HG03354 (cell line): ENCODE results near the gene PDE3B.
"Not testable (repeated sequence)": the region's sequence is repeated elsewhere in the genome, so short reads cannot be mapped to it uniquely, and the experiment has no call there.

Experiments
- ATAC-seq: cut with Tn5 transposase; IDR thresholded peaks from one replicate; pipeline ENCODE4 v1.9.1; 2021; ENCODE audit warnings: mild to moderate bottlenecking; ENCODE audit not compliant: unreplicated experiment, poor library complexity, severe bottlenecking

The PDE3B gene

DNA sequence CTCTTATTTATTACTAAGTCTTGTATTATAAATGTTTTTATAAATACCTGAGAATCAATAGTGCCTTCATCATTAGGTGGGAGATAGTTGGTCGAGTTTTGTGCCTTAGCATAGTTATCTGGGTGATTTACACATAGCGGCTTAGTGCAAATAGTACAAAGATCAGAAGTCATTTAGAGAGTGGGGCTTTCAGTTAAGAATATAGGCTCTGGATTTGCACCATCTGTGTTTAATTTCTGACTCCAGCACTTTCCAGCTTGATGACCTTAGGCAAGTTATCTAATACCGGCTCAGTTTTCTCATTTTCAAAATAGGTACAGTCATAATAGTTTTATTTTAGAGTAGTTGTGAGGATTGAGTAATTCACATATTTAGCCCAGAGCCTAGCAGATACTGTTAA lies 26.4 kb downstream of the PDE3B start:
- ATAC-seq: no peak

DNA sequence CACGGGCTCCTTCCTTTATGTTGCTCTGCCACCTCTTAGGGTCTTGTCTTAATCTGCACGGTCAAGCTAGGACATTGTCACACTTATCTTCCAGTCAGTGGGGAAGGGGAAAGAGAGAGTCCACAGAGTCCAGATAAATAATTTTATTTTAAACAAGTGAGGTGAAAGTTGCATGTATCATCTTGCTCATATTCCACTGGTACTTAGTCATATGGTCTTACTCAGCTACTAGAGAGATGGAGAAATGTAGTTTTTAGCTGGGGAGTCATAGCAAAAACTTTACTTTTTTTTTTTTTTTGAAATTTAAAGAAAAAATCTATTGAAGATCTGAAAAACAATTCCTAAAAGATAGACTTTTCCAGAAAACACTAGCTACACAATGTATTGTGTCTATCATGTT lies 29.0 kb downstream of the PDE3B start:
- no peak for ATAC-seq

DNA sequence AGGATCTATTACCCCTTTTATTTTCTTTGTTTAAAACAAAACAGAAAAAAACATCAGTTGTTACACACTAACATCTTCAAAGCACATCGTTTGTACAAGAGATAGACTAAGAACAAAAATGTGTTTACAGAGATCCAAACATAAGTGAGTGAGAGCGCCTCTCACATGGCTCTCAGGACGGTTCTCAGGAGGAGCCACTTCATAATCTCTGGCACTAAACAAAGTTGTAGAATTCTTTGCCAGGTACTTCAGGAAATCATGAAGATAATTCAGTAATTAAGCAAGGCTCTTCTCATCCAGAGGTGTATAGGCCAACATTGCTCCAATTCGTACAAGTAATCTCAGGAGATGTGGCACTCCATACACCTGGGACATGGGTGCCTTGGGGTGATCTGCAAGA lies 29.8 kb downstream of the PDE3B start:
- no peak for ATAC-seq

DNA sequence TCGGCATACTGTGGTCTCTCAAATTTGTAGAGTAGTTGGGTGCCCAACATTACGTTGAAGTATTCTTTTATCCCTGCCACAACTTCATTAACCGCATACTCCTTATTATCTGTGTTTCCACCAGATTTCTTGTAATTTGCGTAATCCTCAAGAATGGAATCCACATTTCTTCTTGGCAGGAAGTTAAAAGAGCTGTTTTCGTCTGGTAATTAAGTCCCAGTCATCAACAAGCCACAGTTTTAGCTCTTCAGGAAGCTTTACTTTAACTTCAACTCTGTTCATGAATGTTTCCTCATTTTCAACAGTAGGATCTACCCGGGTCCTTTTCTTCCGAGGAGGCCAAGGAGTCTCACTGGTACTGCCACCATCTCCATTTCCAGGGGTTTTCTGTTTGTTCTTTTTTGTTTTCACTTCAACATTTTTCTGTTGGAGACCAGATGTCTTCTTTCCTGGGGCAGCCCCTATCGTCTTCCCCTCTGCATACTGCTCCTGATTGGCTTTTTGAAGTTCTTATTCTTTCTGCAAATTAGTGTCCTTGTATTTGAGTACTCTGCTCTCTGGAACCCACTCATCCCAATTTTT lies 30.3 kb downstream of the PDE3B start:
- ATAC-seq: no peak

DNA sequence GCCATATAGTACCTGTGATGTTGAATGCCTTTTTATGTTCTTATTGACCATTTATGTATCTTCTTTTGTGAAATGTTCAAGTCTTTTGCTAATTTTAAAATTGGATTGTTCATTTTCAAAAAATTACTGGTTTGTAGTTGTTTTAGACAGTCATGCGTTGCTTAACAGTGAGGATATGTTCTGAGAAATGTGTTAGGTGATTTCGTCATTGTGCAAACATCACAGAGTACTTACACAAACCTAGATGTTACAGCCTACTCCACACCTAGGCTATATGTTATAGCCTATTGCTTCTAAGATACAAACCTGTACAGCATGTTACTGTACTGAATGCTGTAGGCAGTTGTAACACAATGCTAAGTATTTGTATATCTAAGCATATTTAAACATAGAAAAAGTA lies 32.5 kb downstream of the PDE3B start:
- ATAC-seq: no peak

DNA sequence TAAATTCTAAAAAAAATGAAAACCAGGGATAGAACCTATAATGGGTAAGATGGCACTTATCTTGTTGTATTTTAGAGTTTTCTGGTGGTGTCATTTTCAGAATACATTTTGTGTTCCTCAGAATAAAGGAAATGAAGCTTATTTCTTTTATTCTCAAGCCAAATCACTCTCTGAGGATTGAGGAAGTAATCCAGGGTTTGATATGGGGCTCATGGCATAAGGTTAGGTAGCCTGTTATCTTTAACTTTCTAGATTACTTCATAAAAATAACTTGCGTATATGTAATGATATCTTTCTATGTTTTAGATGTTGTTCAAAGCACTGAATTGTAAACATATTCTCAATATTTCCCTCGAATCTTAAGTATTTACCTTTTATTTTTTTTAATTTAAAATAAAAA lies 33.5 kb downstream of the PDE3B start:
- no peak for ATAC-seq

DNA sequence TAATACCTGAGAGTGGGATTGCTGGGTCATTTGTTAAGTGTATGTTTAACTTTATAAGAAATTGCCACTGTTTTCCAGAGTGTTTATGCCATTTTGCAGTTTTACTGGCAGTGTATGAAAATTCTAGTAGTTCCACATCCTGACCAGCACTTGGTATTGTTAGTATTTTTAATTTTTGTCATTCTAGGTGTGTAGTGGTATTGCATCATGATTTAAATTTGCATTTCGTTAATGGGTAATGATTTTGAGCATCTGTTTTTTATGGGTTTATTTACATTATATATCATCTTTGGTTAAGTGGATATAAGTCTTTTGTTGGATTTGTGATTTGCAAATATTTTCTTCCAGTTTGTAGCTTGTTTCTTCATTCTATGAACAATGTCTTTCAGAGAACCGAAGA lies 34.7 kb downstream of the PDE3B start:
- no peak for ATAC-seq

DNA sequence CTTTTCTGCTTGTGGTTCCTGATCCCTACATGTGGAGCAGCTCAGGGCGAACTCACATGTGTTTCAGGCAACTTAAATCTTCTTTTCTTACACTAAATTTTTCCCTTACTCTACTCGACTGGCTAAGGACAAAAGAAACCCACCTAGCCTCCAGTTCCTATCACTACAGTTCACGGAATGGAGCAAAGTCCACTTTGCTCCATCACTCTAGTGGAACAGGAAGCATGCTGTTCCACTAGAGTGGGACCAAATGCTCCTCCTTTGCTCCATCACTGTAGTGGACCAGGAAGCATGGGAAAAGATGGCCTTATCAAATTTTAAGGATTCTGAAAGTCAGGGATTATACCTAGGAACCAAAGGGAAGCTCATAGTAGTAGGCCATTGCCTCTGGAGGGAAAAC lies 36.1 kb downstream of the PDE3B start:
- ATAC-seq: no peak

DNA sequence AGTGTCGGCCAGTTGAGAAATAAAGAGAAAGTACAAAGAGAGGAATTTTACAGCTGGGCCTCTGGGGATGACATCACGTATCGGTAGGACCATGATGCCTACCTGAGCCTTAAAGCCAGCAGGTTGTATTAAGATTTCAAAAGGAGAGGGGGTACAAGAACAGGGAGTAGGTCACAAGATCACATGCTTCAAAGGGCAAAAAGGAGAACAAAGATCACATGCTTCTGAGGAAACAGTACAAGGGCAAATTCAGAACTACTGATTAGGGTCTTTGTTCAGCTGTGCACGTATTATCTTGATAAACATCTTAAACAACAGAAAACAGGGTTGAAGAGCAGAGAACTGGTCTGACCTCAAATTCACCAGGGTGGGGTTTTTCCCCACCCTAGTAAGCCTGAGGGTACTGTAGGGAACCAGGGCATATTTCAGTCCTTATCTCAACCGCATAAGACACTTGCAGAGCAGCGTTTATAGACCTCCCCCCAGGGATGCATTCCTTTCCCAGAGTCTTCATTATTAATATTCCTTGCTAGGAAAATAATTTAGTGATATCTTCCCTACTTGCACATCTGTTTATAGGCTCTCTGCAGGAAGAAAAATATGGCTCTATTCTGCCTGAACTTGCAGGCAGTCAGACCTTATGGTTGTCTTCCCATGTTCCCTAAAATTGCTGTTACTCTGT lies 40.8 kb downstream of the PDE3B start:
- ATAC-seq: not testable (repeated sequence)

DNA sequence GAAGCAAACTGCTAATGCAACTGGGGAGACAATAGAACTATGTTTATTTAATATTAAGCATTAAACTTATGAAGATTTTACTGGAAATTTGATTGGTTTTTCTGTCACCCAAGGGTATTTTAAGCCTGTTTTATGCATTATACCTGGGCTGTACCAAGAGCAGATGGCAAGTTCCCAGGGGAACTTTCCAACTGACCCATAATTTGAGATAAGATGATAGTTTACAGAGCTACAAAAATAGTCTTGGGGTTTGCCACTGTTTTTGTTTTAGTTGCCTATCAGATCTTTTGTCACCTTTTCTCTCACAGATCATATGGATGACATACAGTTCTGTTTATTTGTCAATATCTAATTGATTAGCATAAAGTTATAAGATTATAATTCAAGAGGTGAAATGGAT lies 43.9 kb downstream of the PDE3B start:
- no peak for ATAC-seq

DNA sequence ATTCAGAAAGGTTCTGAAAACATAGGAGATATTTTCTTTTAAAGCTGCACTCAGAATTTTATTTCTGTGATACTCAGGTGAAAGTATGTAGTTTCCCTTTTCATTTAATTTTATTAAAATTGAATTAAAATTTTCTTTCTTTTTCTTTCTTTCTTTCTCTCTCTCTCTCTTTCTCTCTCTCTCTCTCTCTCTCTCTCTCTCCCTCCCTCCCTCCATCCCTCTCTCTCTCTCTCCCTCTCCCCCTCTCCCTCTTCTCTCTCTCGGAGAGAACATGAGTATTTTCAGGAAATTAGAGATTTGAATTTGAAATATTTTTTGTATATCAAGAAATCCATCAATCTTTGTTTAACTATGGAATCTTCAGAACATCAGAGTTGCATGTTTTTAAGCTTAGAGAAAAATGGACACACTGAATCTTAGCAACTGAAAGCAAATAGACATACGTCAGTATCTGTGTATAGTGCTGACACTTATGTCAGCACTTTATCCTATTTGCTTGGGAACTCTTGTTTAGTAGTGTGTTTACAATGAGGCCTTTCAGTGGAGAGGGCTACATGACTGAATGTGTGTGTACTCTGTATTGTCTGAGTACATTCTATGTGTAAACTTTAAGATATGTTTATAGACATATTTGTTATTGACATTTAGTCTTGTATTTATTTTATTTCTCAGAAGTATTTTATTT lies 44.5 kb downstream of the PDE3B start:
- ATAC-seq: no peak

DNA sequence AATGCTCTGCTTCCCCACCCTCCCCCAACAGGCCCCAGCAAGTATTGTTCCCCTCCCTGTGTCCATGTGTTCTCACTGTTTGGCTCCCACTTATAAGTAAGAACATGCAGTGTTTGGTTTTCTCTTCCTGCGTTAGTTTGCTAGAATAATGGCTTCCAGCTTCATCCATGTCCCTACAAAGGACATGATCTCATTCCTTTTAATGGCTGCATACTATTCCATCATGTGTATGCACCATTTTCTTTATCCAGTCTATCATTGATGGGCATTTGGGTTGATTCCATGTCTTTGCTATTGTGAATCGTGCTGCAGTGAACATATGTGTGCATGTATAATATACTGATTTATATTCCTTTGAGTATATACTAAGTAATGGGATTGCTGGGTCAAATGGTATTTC lies 52.1 kb downstream of the PDE3B start:
- not testable (repeated sequence) for ATAC-seq

DNA sequence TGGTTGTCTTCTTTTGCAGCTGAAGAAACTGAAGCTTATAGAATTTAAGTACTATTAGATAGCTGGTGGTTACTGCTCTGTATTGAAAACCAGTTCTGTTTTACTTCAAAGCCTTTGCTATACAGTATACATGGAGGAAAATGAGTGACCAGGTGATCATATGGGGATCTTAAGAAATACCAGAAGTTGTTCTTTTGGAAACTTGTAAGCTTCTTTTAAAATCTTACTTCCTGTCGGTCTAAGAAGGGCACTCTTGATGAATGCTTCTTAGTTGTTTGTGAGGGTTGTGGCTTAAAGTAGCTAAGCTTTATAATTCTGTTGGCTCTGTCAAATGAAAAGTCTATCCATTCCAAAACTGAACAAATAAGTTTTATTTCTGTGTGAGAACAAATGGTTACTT lies 55.2 kb downstream of the PDE3B start:
- no peak for ATAC-seq

DNA sequence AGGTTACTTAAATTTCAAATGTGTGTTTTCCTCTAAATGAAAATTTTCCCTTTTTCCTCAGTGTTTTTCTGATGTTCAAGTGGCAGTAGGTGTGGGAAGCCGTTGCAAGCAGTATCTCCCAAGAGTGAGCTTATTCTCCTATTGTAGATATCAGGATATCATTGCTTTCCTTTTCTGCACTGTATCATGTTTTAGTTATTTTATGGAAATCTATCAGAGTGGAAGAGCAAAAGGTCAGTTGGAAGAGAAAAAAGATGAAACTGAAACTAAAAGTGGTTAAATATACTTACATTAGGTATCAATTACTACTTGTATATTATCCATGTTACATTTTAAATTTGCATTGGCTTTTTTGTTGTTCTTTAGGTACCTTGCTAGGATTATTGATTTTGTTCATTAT lies 57.0 kb downstream of the PDE3B start:
- no peak for ATAC-seq

DNA sequence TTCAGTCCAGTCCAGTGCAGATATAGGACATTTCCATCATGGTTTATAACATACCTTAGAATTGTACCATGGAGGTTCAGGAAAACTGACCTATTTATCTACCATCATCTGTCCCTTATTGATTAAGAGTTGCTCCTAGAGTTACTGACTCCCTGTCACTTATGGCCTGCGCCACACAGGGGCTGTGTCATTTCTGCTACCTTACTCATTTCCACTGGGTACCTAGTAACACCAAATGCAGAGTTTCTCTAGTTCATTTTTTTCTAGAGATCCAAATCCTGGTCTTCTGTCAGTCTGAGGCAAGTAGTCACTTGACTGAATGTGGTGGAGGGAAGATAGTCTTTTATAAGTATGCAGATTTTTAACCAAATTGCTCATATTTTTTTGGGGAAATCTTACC lies 59.2 kb downstream of the PDE3B start:
- ATAC-seq: no peak

DNA sequence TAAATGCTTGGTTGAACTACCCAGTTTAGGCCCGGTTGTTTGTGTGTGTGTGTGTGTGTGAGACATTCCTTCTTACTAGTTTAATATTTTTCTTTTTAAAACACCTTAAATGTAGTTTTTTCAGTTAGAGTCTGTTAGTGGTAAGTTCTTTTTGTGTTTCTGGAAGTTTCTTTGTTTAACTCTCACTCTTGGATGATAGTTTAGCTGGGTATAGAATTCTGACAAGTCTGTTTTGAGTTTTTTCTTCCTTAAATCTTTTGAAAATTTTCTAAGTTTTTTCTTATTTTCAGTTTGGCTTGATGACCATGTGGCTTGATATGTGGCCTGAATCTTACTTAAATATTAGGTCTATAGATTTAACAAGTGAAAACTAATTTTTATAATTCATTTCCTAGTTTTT lies 60.1 kb downstream of the PDE3B start:
- ATAC-seq: no peak

DNA sequence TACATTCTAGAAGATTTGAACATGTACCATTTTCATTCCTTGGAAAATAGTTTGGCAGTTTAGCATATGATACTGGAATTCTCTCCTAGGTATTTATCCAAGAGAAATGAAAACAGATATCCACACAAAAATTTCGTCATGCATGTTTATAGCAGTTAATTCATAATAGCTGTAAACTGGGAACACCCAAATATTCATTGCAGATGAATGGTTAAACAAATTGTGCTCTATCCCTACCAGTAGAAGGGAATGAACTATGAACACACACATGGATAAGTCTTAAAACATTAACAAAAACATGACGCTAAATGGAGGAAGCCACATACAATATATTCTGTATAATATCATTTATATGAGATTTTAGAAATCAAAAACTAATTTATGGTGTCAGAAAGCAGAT lies 61.5 kb downstream of the PDE3B start:
- ATAC-seq: no peak

DNA sequence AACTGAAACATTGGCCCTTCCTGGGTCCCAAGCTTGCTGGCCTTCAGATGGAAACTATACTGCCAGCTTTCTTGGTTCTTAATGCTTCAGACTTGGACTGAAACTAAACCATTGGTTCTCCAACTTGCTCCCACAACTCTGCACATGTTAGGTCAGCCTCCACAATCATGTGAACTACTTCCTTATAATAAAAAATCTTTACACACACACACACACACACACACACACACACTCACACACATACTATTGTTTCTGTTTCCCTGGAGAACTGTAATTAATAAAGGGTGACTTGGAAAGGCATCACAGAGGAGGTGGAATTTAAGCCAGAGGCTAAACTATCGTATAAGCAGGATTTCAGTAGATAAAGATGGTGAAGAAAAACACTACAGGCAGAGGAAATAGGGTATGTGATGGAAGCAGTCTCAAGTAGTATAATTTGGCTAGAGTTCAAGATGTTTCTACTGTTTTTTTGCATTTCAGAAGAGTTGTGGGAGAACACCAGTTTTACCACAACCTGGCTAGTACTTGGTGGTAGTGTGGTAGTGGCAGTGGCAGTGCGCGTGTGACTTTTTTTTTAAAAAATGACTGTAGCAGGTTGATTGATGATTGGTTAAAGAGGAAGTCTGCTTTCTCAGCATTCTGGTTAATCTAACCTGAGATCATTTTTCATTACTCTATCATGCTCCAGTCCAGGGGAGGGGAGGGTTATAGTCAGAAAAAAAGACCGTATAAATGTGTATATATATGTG lies 70.1 kb downstream of the PDE3B start:
- ATAC-seq: no peak

DNA sequence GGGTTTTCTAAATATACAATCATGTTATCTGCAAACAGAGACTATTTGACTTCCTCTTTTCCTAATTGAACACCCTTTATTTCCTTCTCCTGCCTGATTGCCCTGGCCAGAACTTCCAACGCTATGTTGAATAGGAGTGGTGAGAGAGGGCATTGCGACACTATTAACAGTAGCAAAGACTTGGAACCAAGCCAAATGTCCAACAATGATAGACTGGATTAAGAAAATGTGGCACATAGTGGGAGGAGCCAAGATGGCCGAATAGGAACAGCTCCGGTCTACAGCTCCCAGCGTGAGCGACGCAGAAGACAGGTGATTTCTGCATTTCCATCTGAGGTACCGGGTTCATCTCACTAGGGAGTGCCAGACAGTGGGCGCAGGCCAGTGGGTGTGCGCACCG lies 72.1 kb downstream of the PDE3B start:
- ATAC-seq: not testable (repeated sequence)

DNA sequence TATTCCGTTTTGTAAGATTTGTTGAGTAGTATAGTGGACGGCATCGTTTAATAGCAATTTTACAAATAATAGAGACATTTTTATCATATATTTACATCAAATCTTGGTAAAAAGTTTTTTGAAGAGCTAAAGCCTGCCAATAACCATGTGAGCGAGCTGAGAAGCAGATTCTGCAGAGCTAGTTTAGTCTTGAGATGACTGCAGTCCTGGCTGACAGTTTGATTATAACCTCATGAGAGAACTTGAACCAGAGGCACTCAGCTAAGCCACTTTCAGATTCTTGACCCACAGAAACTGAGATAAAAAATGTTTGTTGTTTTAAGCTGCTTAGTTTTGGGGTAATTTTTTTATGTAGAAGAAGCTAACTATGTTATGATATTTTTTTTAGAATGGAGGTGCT lies 78.9 kb downstream of the PDE3B start:
- no peak for ATAC-seq

DNA sequence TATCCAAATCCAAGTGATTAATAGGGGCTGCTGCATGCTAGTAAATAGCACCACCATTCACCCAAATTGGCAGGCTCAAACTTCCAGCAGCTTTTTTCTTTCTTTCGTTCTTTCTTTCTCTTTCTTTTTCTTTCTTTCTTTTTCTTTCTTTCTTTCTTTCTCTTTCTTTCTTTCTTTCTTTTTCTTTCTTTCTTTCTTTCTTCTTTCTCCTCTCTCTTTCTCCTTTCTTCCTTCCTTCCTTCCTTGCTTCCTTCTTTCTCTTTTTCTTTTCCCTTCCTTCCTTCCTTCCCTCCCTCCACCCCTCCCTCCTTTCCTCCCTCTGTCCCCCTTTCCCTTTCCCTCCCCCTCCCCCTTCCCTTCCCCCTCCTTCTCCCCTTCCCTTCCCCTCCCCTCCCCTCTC lies 81.5 kb downstream of the PDE3B start:
- ATAC-seq: no peak
